HepG2 (cell line): ENCODE measurements around the gene PCDH7. TPM values are rescaled to one million over a fixed set of nuclear protein-coding genes. Genes with fewer than 3 reads are reported as not detected.

ENCODE experiments used
- ATAC-seq: fragments of 200-7000 bp; cut with Tn5 transposase; 3 replicates; pipeline ENCODE4 v1.9.1; 2020; ENCODE audit warnings: mild to moderate bottlenecking, moderate library complexity
- BruUV-seq: library from RNA; stranded (reverse); fragments of 400-500 nt; replicated peaks from 2 replicates; lab custom pipeline; 2021; lab: Mats Ljungman, UMichigan
- CTCF ChIA-PET: fragments of 300-600 bp; formaldehyde crosslinking; extraction: SDS; loops from one replicate; lab custom pipeline; 2021; ENCODE audit warnings: low total read pairs, inconsistent platforms, low intra/inter-chr PET ratio; lab: Yijun Ruan, JAX
- POLR2A ChIA-PET: fragments of 350-600 bp; sonication (Branson Sonifier 250); formaldehyde crosslinking; loops from one replicate; lab custom pipeline; 2020; ENCODE audit warnings: antibody characterized with exemption, inconsistent platforms; lab: Yijun Ruan, JAX
- DNase-seq: peaks from one replicate; pipeline ENCODE4 v3.0.0-alpha.2; 2015; ENCODE audit warnings: low spot score
- FAIRE-seq: peaks from 3 replicates; lab custom pipeline; 2011; peaks lifted over from hg19 to GRCh38; lab: Jason Lieb, UNC
- H2AFZ ChIP-seq: one replicate; pipeline ENCODE4 v1.6.1; 2011; ENCODE audit warnings: low read length, inconsistent platforms
- H3K27ac ChIP-seq: fragments of 300-600 bp; 3 replicates; pipeline ENCODE4 v1.8.0; 2011; ENCODE audit warnings: mixed run types, mild to moderate bottlenecking, mixed read lengths, low read length, inconsistent platforms; ENCODE audit not compliant: insufficient read depth; ENCODE audit errors: extremely low read length
- H3K27me3 ChIP-seq, 2 experiments: fragments of 200-600 bp in 1 of 2; 2 replicates in 1 of 2; 3 replicates in 1 of 2; pipeline versions ENCODE4 v1.6.0 to v1.8.0; 2011; ENCODE audit warnings: low read length in 2 of 2, mild to moderate bottlenecking in 2 of 2, moderate library complexity in 2 of 2, inconsistent platforms in 1 of 2; ENCODE audit not compliant: insufficient read depth in 2 of 2, control insufficient read depth in 1 of 2
- H3K36me3 ChIP-seq, 2 experiments: fragments of 200-600 bp in 1 of 2; replicated peaks in 1 of 2; 2 replicates in 1 of 2; 3 replicates in 1 of 2; pipeline versions ENCODE4 v1.5.1 to v1.8.0; 2011; ENCODE audit warnings: low read length in 2 of 2, inconsistent platforms in 1 of 2; ENCODE audit not compliant: insufficient read depth in 2 of 2, control insufficient read depth in 1 of 2
- H3K4me1 ChIP-seq: 2 replicates; pipeline ENCODE4 v1.5.1; 2012; ENCODE audit warnings: low read length, inconsistent platforms; ENCODE audit not compliant: insufficient read depth
- H3K4me2 ChIP-seq: 2 replicates; pipeline ENCODE4 v1.6.0; 2011; ENCODE audit warnings: low read depth, low read length, inconsistent platforms
- H3K4me3 ChIP-seq, 3 experiments: fragments of 200-600 bp in 1 of 3; sonication (generic), shearing (Covaris generic) in 1 of 3; replicated peaks in 1 of 3; 2 replicates each; pipeline ENCODE4 v1.5.1; 2011 to 2016; ENCODE audit warnings: low read length in 3 of 3, inconsistent platforms in 2 of 3, low read depth in 2 of 3, mild to moderate bottlenecking in 2 of 3, control low read depth in 1 of 3, mixed read lengths in 1 of 3; ENCODE audit not compliant: insufficient read depth in 1 of 3
- H3K79me2 ChIP-seq: one replicate; pipeline ENCODE4 v1.6.1; 2011; ENCODE audit warnings: low read length, inconsistent platforms; ENCODE audit not compliant: insufficient read depth
- H3K9ac ChIP-seq: 2 replicates; pipeline ENCODE4 v1.6.0; 2011; ENCODE audit warnings: mild to moderate bottlenecking, low read depth, low read length, inconsistent platforms; ENCODE audit not compliant: insufficient read depth
- H3K9me3 ChIP-seq: 2 replicates; pipeline ENCODE4 v1.5.1; 2012; ENCODE audit warnings: mild to moderate bottlenecking, low read length
- H4K20me1 ChIP-seq: 2 replicates; pipeline ENCODE4 v1.6.0; 2011; ENCODE audit warnings: inconsistent platforms, mild to moderate bottlenecking, low read length, moderate library complexity; ENCODE audit not compliant: insufficient read depth
- ATM ChIP-seq: fragments of 450-650 bp; IDR thresholded peaks from 2 replicates; pipeline ENCODE4 v1.7.1; 2017; ENCODE audit warnings: mild to moderate bottlenecking, borderline replicate concordance
- EZH2 ChIP-seq: conservative IDR thresholded peaks from 2 replicates; pipeline ENCODE4 v1.6.1; 2012; ENCODE audit warnings: mild to moderate bottlenecking, low read depth, low read length, moderate library complexity
- FOXK1 ChIP-seq: sonication (generic); formaldehyde crosslinking; IDR thresholded peaks from 2 replicates; pipeline ENCODE4 v1.4.0; 2020; ENCODE audit warnings: low read depth, missing genetic modification reagents, borderline replicate concordance
- RELA ChIP-seq: sonication (generic); formaldehyde crosslinking; IDR thresholded peaks from 2 replicates; pipeline ENCODE4 v1.4.0; 2020; ENCODE audit warnings: missing genetic modification reagents
- ZEB1 ChIP-seq: IDR thresholded peaks from 2 replicates; pipeline ENCODE4 v1.6.1; 2012; ENCODE audit warnings: mild to moderate bottlenecking, low read depth, inconsistent platforms; ENCODE audit not compliant: insufficient replicate concordance
- ZNF839 ChIP-seq: sonication (generic); formaldehyde crosslinking; IDR thresholded peaks from 2 replicates; pipeline ENCODE4 v1.4.0; 2020; ENCODE audit warnings: missing genetic modification reagents, mild to moderate bottlenecking, borderline replicate concordance
- WGBS: methylation state at CpG from one replicate; pipeline ENCODE4 v1.1.6; 2017; ENCODE audit warnings: low lambda C conversion rate; 5-methylcytosine and 5-hydroxymethylcytosine counted together
- in situ Hi-C: cut with HindIII; loops from 2 replicates; pipeline ENCODE4 v1.10.0; 2017; ENCODE audit warnings: low pct_unique_long_range_greater_than_20kb; ENCODE audit not compliant: extremely low pct_ligation_motif_present
- intact Hi-C: fragments of 100-400 bp; cut with micrococcal nuclease; formaldehyde crosslinking; loops from one replicate; pipeline ENCODE4 v1.10.0; 2022; ENCODE audit not compliant: unreplicated experiment
- polyA plus RNA-seq, 8 experiments: library from polyadenylated mRNA; depleted of rRNA in 3 of 8; stranded (reverse) in 7 of 8; unstranded in 1 of 8; fragments of >200 nt; fragmentation: Illumina TruSeq in 4 of 8; extraction: Trizol in 4 of 8; gene quantifications; 2 replicates each; pipeline versions ENCODE4 v1.2.1 to v1.2.3, GENCODE V29; 2011 to 2016; ENCODE audit warnings: low read depth in 4 of 8, missing spikeins in 1 of 8, mixed read lengths in 1 of 8; ENCODE audit not compliant: insufficient read depth in 1 of 8
- total RNA-seq, 5 experiments: library from RNA; depleted of rRNA; stranded (reverse); fragments of >200 nt; fragmentation: Illumina TruSeq; extraction: Trizol; gene quantifications; 2 replicates each; pipeline ENCODE4 v1.2.3, GENCODE V29; 2016; ENCODE audit warnings: low read depth in 1 of 5
- TF ChIP-seq, protein P1 (sequence below): sonication (generic); formaldehyde crosslinking; conservative IDR thresholded peaks from 2 replicates; pipeline ENCODE4 v1.4.0; 2020; ENCODE audit warnings: missing genetic modification reagents
- TF ChIP-seq, protein P2 (sequence below): fragments of 450-650 bp; IDR thresholded peaks from 2 replicates; pipeline ENCODE4 v1.6.1; 2017; ENCODE audit warnings: mild to moderate bottlenecking
- TF ChIP-seq, protein P3 (sequence below): sonication (generic); formaldehyde crosslinking; IDR thresholded peaks from 2 replicates; pipeline ENCODE4 v1.4.0; 2020; ENCODE audit warnings: missing genetic modification reagents

The PCDH7 gene
- total and polyA plus RNA-seq, 2 of the 13 experiments (the other 11 are each of a cell fraction or from before 2014, with no cell fraction given), result not detected

DNA sequence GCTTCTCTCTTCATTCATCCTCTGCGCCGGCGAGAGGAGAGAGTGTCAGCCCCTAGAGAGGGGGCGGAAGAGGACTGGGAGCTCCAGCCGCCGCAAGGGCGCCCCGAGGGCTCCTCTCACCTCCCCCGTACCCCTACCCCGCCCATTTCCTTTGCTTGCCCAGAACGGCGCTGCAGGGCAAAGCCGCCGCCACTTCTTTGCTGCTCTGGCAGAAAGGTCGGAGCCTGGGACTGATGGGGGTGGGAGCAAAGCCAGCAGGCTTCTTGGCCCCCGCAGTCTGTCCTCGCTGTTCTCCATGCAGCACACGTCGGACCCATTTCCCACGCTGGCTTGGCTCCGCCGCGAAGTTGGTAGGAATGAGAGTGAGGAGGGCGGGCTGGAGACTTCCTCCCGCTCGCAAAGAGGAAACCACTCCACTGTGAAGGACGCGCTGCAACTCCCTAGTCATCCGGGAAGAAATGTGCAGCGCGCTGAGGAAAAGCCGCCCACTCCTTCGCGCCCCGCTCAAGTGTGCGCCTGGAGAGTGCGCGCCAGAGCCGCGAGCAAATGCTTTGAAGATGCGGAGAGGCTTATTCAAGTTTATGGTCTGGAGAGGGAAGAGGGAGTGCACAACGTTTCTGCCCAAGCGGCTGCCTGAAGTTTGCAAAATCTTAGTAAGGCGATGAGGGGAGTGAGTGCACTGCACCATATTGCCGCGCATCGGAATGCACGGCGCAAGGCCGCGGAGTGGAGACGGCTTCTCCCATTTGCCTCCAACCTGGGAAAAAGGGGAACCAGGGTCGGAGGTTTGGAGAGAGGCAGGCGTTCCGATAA, 2.8 kb upstream of the PCDH7 start:
- no peaks in the 10 kb centered on the region for H3K36me3 ChIP-seq
- no peak for FAIRE-seq
- peaks cover 9% of the 10 kb centered on the region; the same call in 1 of the 2 replicates for H3K4me1 ChIP-seq
- H4K20me1 ChIP-seq, result no peaks in the 10 kb centered on the region
- 0 out of 2 replicates have a peak, but pooled peaks have one; percentile 54 for TF ChIP-seq EZH2
- TF ChIP-seq ZEB1, result no peak
- no peak overlapping the region for H2AFZ ChIP-seq
- 66% methylated on average over 20 of the region's 55 CpGs for WGBS
- no peak overlapping the region for H3K4me2 ChIP-seq
- ChIA-PET POLR2A (no interaction called here), CTCF (no interaction called here)
- H3K9ac ChIP-seq, result no peak overlapping the region
- ATAC-seq, result peak; percentile 14; the same call in 2 of the 3 replicates
- intact Hi-C loops (loop anchor here (10.0 kb wide), 1 partner anchor 957 kb away; no protein-coding TSS in a partner anchor), in situ Hi-C loops (no loop called here)
- no peaks in the 10 kb centered on the region for H3K9me3 ChIP-seq
- no TSS peak for BruUV-seq
- H3K79me2 ChIP-seq, result no peaks in the 10 kb centered on the region
- no peak overlapping the region for H3K4me3 ChIP-seq
- DNase-seq, result no peak
- peaks cover 4 to 34% of the 10 kb centered on the region in 2 experiments; a peak in 4 of 5 replicates for H3K27me3 ChIP-seq
- H3K27ac ChIP-seq, result no peak overlapping the region

DNA sequence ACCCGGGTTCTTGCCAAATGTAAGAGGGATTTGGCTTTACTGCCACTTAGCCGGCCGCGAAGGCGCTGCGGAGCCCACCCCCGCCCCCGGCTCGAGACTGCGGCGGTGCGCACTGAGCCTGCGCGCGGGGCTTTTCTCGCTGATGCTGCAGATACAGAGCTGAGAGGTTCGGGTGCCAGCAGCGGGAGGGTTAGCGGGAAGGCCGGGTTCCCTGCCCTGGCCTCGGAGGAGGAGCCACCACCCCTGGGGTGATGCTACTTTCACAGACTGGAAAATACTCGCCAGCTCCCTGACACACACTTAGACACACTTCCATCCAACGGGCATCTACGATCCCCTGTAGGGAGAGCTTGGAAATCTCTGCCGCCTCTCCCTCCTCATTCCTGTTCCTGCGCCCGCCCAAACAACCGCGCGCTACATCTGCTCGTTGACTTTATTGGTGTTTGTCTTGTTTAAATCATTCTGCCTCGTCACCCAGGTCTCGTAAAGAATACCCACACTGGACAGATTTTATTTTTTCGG, 2.1 kb upstream of the PCDH7 start:
- 43% methylated on average over 28 of the region's 34 CpGs for WGBS
- DNase-seq, result no peak
- FAIRE-seq, result no peak
- TF ChIP-seq, protein P1, sequence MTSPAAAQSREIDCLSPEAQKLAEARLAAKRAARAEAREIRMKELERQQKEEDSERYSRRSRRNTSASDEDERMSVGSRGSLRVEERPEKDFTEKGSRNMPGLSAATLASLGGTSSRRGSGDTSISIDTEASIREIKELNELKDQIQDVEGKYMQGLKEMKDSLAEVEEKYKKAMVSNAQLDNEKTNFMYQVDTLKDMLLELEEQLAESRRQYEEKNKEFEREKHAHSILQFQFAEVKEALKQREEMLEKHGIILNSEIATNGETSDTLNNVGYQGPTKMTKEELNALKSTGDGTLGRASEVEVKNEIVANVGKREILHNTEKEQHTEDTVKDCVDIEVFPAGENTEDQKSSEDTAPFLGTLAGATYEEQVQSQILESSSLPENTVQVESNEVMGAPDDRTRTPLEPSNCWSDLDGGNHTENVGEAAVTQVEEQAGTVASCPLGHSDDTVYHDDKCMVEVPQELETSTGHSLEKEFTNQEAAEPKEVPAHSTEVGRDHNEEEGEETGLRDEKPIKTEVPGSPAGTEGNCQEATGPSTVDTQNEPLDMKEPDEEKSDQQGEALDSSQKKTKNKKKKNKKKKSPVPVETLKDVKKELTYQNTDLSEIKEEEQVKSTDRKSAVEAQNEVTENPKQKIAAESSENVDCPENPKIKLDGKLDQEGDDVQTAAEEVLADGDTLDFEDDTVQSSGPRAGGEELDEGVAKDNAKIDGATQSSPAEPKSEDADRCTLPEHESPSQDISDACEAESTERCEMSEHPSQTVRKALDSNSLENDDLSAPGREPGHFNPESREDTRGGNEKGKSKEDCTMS (CRISPR knock-in tag), result no peak
- TF ChIP-seq, protein P2, sequence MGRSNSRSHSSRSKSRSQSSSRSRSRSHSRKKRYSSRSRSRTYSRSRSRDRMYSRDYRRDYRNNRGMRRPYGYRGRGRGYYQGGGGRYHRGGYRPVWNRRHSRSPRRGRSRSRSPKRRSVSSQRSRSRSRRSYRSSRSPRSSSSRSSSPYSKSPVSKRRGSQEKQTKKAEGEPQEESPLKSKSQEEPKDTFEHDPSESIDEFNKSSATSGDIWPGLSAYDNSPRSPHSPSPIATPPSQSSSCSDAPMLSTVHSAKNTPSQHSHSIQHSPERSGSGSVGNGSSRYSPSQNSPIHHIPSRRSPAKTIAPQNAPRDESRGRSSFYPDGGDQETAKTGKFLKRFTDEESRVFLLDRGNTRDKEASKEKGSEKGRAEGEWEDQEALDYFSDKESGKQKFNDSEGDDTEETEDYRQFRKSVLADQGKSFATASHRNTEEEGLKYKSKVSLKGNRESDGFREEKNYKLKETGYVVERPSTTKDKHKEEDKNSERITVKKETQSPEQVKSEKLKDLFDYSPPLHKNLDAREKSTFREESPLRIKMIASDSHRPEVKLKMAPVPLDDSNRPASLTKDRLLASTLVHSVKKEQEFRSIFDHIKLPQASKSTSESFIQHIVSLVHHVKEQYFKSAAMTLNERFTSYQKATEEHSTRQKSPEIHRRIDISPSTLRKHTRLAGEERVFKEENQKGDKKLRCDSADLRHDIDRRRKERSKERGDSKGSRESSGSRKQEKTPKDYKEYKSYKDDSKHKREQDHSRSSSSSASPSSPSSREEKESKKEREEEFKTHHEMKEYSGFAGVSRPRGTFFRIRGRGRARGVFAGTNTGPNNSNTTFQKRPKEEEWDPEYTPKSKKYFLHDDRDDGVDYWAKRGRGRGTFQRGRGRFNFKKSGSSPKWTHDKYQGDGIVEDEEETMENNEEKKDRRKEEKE, result no peak
- TF ChIP-seq ATM (no peak), FOXK1 (CRISPR knock-in tag) (no peak), RELA (CRISPR knock-in tag) (no peak), ZNF839 (no peak)
- TF ChIP-seq, protein P3, sequence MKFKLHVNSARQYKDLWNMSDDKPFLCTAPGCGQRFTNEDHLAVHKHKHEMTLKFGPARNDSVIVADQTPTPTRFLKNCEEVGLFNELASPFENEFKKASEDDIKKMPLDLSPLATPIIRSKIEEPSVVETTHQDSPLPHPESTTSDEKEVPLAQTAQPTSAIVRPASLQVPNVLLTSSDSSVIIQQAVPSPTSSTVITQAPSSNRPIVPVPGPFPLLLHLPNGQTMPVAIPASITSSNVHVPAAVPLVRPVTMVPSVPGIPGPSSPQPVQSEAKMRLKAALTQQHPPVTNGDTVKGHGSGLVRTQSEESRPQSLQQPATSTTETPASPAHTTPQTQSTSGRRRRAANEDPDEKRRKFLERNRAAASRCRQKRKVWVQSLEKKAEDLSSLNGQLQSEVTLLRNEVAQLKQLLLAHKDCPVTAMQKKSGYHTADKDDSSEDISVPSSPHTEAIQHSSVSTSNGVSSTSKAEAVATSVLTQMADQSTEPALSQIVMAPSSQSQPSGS, result no peak

More for the DNA sequence above, 2.1 kb upstream of the PCDH7 start:
- no TSS peak for BruUV-seq
- in situ Hi-C loops, result no loop called here
- Histone ChIP-seq H3K9ac (no peak overlapping the region), H3K9me3 (no peaks in the 10 kb centered on the region), H3K36me3 (no peaks in the 10 kb centered on the region), H3K27me3 (peaks cover 4 to 34% of the 10 kb centered on the region in 2 experiments; a peak in 4 of 5 replicates), H3K4me3 (no peak overlapping the region), H3K79me2 (no peaks in the 10 kb centered on the region), H2AFZ (no peak overlapping the region), H4K20me1 (no peaks in the 10 kb centered on the region), H3K27ac (no peak overlapping the region), H3K4me2 (no peak overlapping the region), H3K4me1 (peaks cover 9% of the 10 kb centered on the region; the same call in 1 of the 2 replicates)
- ChIA-PET POLR2A (no interaction called here), CTCF (no interaction called here)
- intact Hi-C loops, result loop anchor here (10.0 kb wide), 1 partner anchor 957 kb away; no protein-coding TSS in a partner anchor
- no peak for ATAC-seq
